Left ventricle myocardium inferior (tissue), 1 donor: ENCODE data around the gene FLII. TPM values are rescaled to one million over a fixed set of nuclear protein-coding genes. Genes with fewer than 3 reads are reported as not detected.

Experiments
- DNase-seq: peaks from one replicate; pipeline ENCODE4 v3.0.0-alpha.2; 2020
- H3K27ac ChIP-seq: fragments of 200-600 bp; replicated peaks from 2 replicates; pipeline ENCODE4 v1.8.0; 2021
- H3K27me3 ChIP-seq: fragments of 200-600 bp; 2 replicates; pipeline ENCODE4 v1.8.0; 2021; ENCODE audit warnings: low read depth
- H3K36me3 ChIP-seq: fragments of 200-600 bp; 2 replicates; pipeline ENCODE4 v1.8.0; 2021
- H3K4me1 ChIP-seq: fragments of 200-600 bp; 2 replicates; pipeline ENCODE4 v1.8.0; 2021
- H3K4me3 ChIP-seq: fragments of 200-600 bp; 2 replicates; pipeline ENCODE4 v1.8.0; 2021; ENCODE audit warnings: mild to moderate bottlenecking, moderate library complexity
- H3K9me3 ChIP-seq: fragments of 200-600 bp; replicated peaks from 2 replicates; pipeline ENCODE4 v1.8.0; 2021
- CTCF ChIP-seq: fragments of 200-600 bp; IDR thresholded peaks from 2 replicates; pipeline ENCODE4 v1.8.0; 2021; ENCODE audit warnings: antibody characterized with exemption, mild to moderate bottlenecking, borderline replicate concordance
- intact Hi-C: fragments of 100-400 bp; cut with micrococcal nuclease; formaldehyde crosslinking; loops from one replicate; pipeline ENCODE4 v1.11.0; 2022
- total RNA-seq: library from RNA; stranded (reverse); fragmentation: NEBNext Ultra II Directional; extraction: Animal tissue kit (Norgen Biotek cat#: 25700); gene quantifications from one replicate; pipeline ENCODE4 v1.2.1, GENCODE V29; 2021
- donor health status: DM: no; HTN: yes; CAD: no; lungs with severe emphysema.

Gene FLII
- total RNA-seq, 1 donor from 2014 or later = 257 TPM

- intact Hi-C loops = no loop called here
- H3K36me3 ChIP-seq = peaks cover 98% of the 10 kb centered on the region
- no peaks in the 10 kb centered on the region for H3K27me3 ChIP-seq
- no peak overlapping the region for H3K27ac ChIP-seq
- no peaks in the 10 kb centered on the region for H3K9me3 ChIP-seq
- H3K4me3 ChIP-seq = no peak overlapping the region
- DNase-seq = no peak
- H3K4me1 ChIP-seq = peaks cover 6% of the 10 kb centered on the region
- no peak for TF ChIP-seq CTCF
Measured at GRCh38 chr17:18281788-18282187, 23.2 kb upstream of the FLII start.

- H3K27me3 ChIP-seq = no peaks in the 10 kb centered on the region
- intact Hi-C loops = no loop called here
- no peaks in the 10 kb centered on the region for H3K9me3 ChIP-seq
- TF ChIP-seq CTCF = no peak
- H3K4me1 ChIP-seq = peaks cover 6% of the 10 kb centered on the region
- H3K4me3 ChIP-seq = no peak overlapping the region
- H3K27ac ChIP-seq = no peak overlapping the region
- no peak for DNase-seq
- H3K36me3 ChIP-seq = peaks cover 99% of the 10 kb centered on the region
Measured at GRCh38 chr17:18280766-18281371, 22.3 kb upstream of the FLII start.

- no peak for TF ChIP-seq CTCF
- no peak for DNase-seq
- intact Hi-C loops = no loop called here
- Histone ChIP-seq H3K4me1 (peaks cover 6% of the 10 kb centered on the region), H3K9me3 (no peaks in the 10 kb centered on the region), H3K4me3 (no peak overlapping the region), H3K27ac (no peak overlapping the region), H3K27me3 (no peaks in the 10 kb centered on the region), H3K36me3 (peaks cover 93% of the 10 kb centered on the region)
Measured at GRCh38 chr17:18280249-18280648, 21.7 kb upstream of the FLII start.

- no peak for DNase-seq
- Histone ChIP-seq H3K36me3 (peaks cover 91% of the 10 kb centered on the region), H3K4me3 (no peak overlapping the region)
Measured at GRCh38 chr17:18278867-18279266, 20.3 kb upstream of the FLII start.

GRCh38 chr17:18277076-18277475 is 18.5 kb upstream of the FLII start:
- intact Hi-C loops = no loop called here

More at GRCh38 chr17:18278867-18279266, 20.3 kb upstream of the FLII start:
- no peak overlapping the region for H3K27ac ChIP-seq
- no peaks in the 10 kb centered on the region for H3K27me3 ChIP-seq
- intact Hi-C loops = no loop called here
- H3K9me3 ChIP-seq = no peaks in the 10 kb centered on the region
- H3K4me1 ChIP-seq = peaks cover 6% of the 10 kb centered on the region
- TF ChIP-seq CTCF = no peak

More at GRCh38 chr17:18277076-18277475, 18.5 kb upstream of the FLII start:
- H3K36me3 ChIP-seq = peaks cover 79% of the 10 kb centered on the region
- H3K4me1 ChIP-seq = peaks cover 6% of the 10 kb centered on the region
- TF ChIP-seq CTCF = no peak
- no peaks in the 10 kb centered on the region for H3K9me3 ChIP-seq
- no peaks in the 10 kb centered on the region for H3K27me3 ChIP-seq
- no peak for DNase-seq
- no peak overlapping the region for H3K27ac ChIP-seq
- no peak overlapping the region for H3K4me3 ChIP-seq
